HG03439 (cell line): ENCODE measurements around the gene SETD2.
"Not testable (repeated sequence)": the region's sequence is repeated elsewhere in the genome, so short reads cannot be mapped to it uniquely, and the experiment has no call there.

Experiments
- ATAC-seq: cut with Tn5 transposase; IDR thresholded peaks from one replicate; pipeline ENCODE4 v1.9.1; 2021; ENCODE audit warnings: mild to moderate bottlenecking, moderate library complexity; ENCODE audit not compliant: unreplicated experiment

Gene SETD2

GRCh38 chr3:47042231-47042791, 121.6 kb downstream of the SETD2 start:
- ATAC-seq: no peak

- ATAC-seq: no peak
Observed at GRCh38 chr3:47041114-47041513, 122.8 kb downstream of the SETD2 start.

GRCh38 chr3:47037302-47037701, 126.6 kb downstream of the SETD2 start:
- not testable (repeated sequence) for ATAC-seq

- no peak for ATAC-seq
Observed at GRCh38 chr3:47036145-47036544, 127.8 kb downstream of the SETD2 start.

- ATAC-seq: no peak
Observed at GRCh38 chr3:47035645-47036044, 128.3 kb downstream of the SETD2 start.

GRCh38 chr3:47034868-47035489, 128.9 kb downstream of the SETD2 start:
- no peak for ATAC-seq

- not testable (repeated sequence) for ATAC-seq
Observed at GRCh38 chr3:47031041-47031440, 132.9 kb downstream of the SETD2 start.

GRCh38 chr3:47028667-47029066, 135.2 kb downstream of the SETD2 start:
- ATAC-seq: no peak

- no peak for ATAC-seq
Observed at GRCh38 chr3:47028146-47028545, 135.8 kb downstream of the SETD2 start.

GRCh38 chr3:47026432-47026831, 137.5 kb downstream of the SETD2 start:
- ATAC-seq: not testable (repeated sequence)

- no peak for ATAC-seq
Observed at GRCh38 chr3:47024932-47025331, 139.0 kb downstream of the SETD2 start.

- ATAC-seq: no peak
Observed at GRCh38 chr3:47022641-47023071, 141.3 kb downstream of the SETD2 start.

GRCh38 chr3:47020311-47020710, 143.6 kb downstream of the SETD2 start:
- no peak for ATAC-seq

GRCh38 chr3:47019201-47019600, 144.7 kb downstream of the SETD2 start:
- ATAC-seq: no peak

GRCh38 chr3:47018269-47018611, 145.7 kb downstream of the SETD2 start:
- no peak for ATAC-seq

- no peak for ATAC-seq
Observed at GRCh38 chr3:47017504-47018268, 146.2 kb downstream of the SETD2 start.

GRCh38 chr3:47016934-47017435, 146.9 kb downstream of the SETD2 start:
- no peak for ATAC-seq

GRCh38 chr3:47016086-47016933, 147.6 kb downstream of the SETD2 start:
- ATAC-seq: no peak

GRCh38 chr3:47015151-47015550, 148.8 kb downstream of the SETD2 start:
- no peak for ATAC-seq

GRCh38 chr3:47014036-47014435, 149.9 kb downstream of the SETD2 start:
- ATAC-seq: no peak

- no peak for ATAC-seq
Observed at GRCh38 chr3:47013231-47013630, 150.7 kb downstream of the SETD2 start.
